Prostate gland (tissue), 2 donors: ENCODE measurements around the gene WSB2. TPM values are rescaled to one million over a fixed set of nuclear protein-coding genes. Genes with fewer than 3 reads are reported as not detected.

Experiments
- DNase-seq: peaks from one replicate; pipeline ENCODE4 v3.0.0-alpha.2; 2019; ENCODE audit warnings: low spot score
- H3K27ac ChIP-seq, 2 donors: fragments of 200-600 bp; sonication (generic); 2 replicates each; pipeline ENCODE4 v1.5.1; 2017 to 2019
- H3K27me3 ChIP-seq: fragments of 200-600 bp; sonication (generic); replicated peaks from 2 replicates; pipeline ENCODE4 v1.5.1; 2019; ENCODE audit not compliant: insufficient read depth
- H3K36me3 ChIP-seq, 2 donors: fragments of 200-600 bp; sonication (generic); 1 replicate in 1 of 2; 2 replicates in 1 of 2; pipeline versions ENCODE4 v1.5.1 to v1.8.1; 2017 to 2019
- H3K4me1 ChIP-seq: fragments of 200-600 bp; sonication (generic); replicated peaks from 2 replicates; pipeline ENCODE4 v1.5.1; 2019
- H3K4me3 ChIP-seq, 2 donors: fragments of 200-600 bp; sonication (generic); 2 replicates each; pipeline ENCODE4 v1.5.1; 2017 to 2019
- H3K9me3 ChIP-seq: fragments of 200-600 bp; sonication (generic); 2 replicates; pipeline ENCODE4 v1.5.1; 2017
- POLR2A ChIP-seq: fragments of 450-650 bp; IDR thresholded peaks from one replicate; pipeline ENCODE4 v1.6.1; 2016; ENCODE audit warnings: antibody characterized with exemption, mild to moderate bottlenecking
- POLR2AphosphoS5 ChIP-seq: sonication (generic); formaldehyde crosslinking; IDR thresholded peaks from one replicate; pipeline ENCODE4 v1.6.1; 2017; ENCODE audit warnings: antibody characterized with exemption
- WGBS: methylation state at CpG from one replicate; pipeline ENCODE4 v1.1.5; 2018; 5-methylcytosine and 5-hydroxymethylcytosine counted together
- intact Hi-C: fragments of 100-400 bp; cut with DNase I; formaldehyde crosslinking; loops from one replicate; pipeline ENCODE4 v1.14.2; 2022
- total RNA-seq, 2 donors: library from RNA; depleted of rRNA; stranded (reverse); fragments of >200 nt; gene quantifications; one replicate each; pipeline ENCODE4 v1.1.0, GENCODE V29; 2016
- TF ChIP-seq, protein P1 (sequence below), 4 experiments: fragments of 200-600 bp in 2 of 4; fragments of 450-650 bp in 2 of 4; sonication (generic) in 2 of 4; IDR thresholded peaks; 1 replicate in 3 of 4; 2 replicates in 1 of 4; pipeline ENCODE4 v1.5.1; 2016 to 2019; ENCODE audit warnings: antibody characterized with exemption in 4 of 4, mild to moderate bottlenecking in 2 of 4, moderate library complexity in 2 of 4

Gene WSB2
- total RNA-seq, 2 donors from 2014 or later, result 41.3 to 99.2 TPM

DNA sequence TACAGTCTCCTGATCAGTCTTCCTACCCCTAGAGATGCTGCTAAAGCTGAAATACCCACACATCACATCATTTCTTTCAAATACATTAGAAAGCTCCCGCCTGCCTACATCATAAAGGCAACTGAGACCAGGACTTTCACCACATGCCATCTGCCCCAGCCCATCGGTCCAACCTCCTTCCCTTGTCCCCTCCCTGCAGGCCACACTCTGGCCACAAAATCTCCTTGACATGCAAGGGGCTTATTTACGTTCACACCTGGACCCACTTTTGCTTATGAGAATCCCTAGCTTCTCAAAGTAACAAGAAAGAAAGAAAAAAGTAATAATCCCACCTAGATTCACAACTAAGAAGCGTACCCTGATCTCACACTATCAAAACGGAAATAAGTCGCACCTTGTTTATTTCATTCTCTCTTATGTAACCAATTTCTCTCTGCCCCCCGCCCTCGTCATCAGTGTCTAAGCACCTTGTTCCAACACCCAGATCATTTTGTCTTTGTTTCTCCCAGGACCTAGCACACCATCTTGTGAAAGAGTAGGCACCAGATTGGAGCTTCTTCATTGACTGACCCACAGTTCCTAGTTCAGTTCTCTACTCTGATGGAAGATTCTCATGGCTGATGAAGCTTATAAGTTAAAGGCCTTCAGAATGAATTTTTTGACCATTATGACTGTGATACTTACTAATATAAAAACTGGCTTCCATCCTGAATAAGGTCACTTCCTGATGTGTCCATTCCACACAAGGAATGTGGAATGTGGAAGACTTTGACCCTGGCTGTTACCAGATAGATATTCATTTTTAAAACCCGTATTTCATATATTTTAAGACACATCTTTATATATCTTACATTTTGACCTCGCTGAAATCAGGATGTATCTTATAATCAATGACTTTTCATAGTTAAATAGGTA is 7.7 kb downstream of the WSB2 start:
- H3K36me3 ChIP-seq, result no peaks in the 10 kb centered on the region
- intact Hi-C loops, result no loop called here
- no peak for DNase-seq
- TF ChIP-seq POLR2A (no peak), POLR2AphosphoS5 (no peak)
- TF ChIP-seq, protein P1, sequence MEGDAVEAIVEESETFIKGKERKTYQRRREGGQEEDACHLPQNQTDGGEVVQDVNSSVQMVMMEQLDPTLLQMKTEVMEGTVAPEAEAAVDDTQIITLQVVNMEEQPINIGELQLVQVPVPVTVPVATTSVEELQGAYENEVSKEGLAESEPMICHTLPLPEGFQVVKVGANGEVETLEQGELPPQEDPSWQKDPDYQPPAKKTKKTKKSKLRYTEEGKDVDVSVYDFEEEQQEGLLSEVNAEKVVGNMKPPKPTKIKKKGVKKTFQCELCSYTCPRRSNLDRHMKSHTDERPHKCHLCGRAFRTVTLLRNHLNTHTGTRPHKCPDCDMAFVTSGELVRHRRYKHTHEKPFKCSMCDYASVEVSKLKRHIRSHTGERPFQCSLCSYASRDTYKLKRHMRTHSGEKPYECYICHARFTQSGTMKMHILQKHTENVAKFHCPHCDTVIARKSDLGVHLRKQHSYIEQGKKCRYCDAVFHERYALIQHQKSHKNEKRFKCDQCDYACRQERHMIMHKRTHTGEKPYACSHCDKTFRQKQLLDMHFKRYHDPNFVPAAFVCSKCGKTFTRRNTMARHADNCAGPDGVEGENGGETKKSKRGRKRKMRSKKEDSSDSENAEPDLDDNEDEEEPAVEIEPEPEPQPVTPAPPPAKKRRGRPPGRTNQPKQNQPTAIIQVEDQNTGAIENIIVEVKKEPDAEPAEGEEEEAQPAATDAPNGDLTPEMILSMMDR (IDR thresholded peaks at IDR 0.05), result no peak
- H3K9me3 ChIP-seq, result no peaks in the 10 kb centered on the region
- WGBS, result 90% methylated on average over 10 of the region's 10 CpGs
- no peaks in the 10 kb centered on the region for H3K27me3 ChIP-seq
- no peaks in the 10 kb centered on the region for H3K4me1 ChIP-seq
- H3K4me3 ChIP-seq, result no peak overlapping the region
- H3K27ac ChIP-seq, result peak overlapping the region; percentile 35 to 49

DNA sequence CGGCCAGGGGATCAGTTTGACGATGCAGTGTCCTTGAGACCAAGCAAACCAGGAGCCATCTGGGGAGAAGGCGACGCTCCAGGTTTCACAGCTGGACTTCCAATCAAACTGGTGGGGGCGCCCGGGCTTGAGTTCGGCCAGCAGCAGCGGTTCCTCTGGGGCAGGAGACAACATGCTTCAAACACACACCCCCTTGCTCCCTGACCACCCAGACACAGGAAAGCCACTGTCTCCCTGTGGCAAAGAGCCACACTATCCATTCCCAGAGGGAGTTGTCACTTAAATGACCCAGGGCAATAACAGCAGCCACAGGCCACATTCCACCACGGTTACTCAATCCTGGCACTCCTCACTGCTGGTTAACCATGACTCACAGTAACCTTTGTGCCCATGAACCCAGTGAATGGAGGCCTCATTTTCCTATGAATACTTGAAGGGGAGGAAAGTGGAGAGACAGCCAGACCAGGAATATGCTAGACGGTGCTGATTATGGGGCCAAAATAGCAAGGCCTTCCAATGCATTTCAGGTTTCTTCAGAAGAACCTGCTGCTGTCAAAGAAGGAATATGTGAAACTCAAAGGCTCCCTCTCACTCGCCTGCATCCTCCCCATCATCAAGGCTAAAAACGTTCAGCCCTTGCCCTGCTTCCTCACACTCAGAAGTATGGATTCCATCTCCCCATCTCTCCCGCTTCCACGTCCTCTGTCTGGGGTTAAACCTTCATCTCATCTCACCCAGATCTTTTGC is 8.5 kb downstream of the WSB2 start:
- whole genome bisulfite sequencing, result 44% methylated on average over 14 of the region's 14 CpGs
- Histone ChIP-seq H3K9me3 (no peaks in the 10 kb centered on the region), H3K4me3 (no peak overlapping the region), H3K27ac (peak overlapping the region; percentile 35 to 49), H3K4me1 (no peaks in the 10 kb centered on the region), H3K36me3 (no peaks in the 10 kb centered on the region), H3K27me3 (no peaks in the 10 kb centered on the region)
- intact Hi-C loops, result no loop called here
- peak; percentile 80 for TF ChIP-seq POLR2AphosphoS5
- TF ChIP-seq, protein P1 (IDR thresholded peaks at IDR 0.05), result no peak
- peak; percentile 23 for TF ChIP-seq POLR2A
- peak; percentile 76 for DNase-seq

DNA sequence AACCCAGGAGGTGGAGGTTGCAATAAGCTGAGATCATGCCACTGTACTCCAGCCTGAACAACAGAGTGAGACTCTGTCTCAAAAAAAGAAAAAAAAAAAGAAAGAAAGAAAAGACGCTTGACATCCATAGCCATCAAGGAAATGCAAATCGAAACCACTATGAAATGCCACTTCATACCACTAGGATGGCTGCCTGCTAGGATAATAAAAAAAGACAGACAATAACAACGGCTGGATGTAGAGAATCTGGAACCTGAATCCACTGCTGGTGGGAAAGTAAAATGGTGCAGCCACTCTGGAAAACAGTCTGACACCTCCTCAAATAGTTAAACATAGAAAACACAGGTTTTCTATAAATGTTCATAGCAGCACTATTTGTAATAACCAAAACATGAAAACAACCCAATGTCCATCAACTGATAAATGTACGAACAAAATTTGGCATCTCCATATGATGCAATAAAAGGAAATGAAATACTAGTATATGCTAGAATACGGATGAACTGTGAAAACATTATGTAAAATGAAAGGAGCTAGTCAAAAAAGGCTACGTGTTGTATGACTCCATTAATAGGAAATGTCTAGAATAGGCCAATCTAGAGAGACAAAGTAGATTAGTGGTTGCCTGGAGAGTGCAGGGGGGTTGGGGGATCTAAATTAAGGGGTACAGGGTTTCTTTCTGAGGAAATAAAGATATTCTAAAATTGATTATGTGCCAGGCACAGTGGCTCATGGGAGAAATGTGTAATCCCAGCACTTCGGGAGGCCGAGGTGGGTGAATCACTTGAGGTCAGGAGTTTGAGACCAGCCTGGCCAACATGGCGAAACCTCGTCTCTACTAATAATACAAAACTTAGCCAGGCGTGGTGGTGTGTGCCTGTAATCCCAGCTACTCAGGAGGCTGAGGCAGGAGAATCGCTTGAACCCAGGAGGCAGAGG is 9.7 kb downstream of the WSB2 start:
- no peaks in the 10 kb centered on the region for H3K27me3 ChIP-seq
- H3K36me3 ChIP-seq, result no peaks in the 10 kb centered on the region

DNA sequence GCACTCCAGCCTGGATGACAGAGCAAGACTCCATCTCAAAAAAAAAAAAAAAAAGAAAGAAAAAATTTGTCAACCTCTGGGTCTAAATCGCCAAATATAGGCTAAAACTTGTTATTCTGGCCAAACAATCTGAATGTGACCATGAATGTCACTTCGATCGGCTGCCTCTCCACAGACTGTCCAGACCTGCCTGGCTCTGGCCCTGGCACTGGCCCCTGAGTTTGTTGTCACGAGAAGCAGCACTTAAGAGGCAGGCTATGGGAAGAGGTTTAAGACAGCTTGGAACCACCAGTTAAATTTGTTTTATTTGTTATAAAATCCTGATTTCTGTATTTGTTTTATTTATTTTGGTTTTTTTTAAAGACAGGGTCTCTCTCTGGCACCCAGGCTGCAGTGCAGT is 14.5 kb downstream of the WSB2 start:
- Histone ChIP-seq H3K9me3 (no peaks in the 10 kb centered on the region), H3K27ac (no peak overlapping the region), H3K27me3 (no peaks in the 10 kb centered on the region), H3K4me1 (no peaks in the 10 kb centered on the region), H3K4me3 (no peak overlapping the region), H3K36me3 (peaks cover 0 to 10% of the 10 kb centered on the region in 2 donors)
- DNase-seq, result no peak
- intact Hi-C loops, result no loop called here
- WGBS, result 50% methylated on average over 4 of the region's 4 CpGs
- TF ChIP-seq, protein P1 (IDR thresholded peaks at IDR 0.05), result no peak
- TF ChIP-seq POLR2AphosphoS5, result no peak
- TF ChIP-seq POLR2A, result no peak

More for the DNA sequence above, 9.7 kb downstream of the WSB2 start:
- TF ChIP-seq POLR2AphosphoS5 (no peak), POLR2A (no peak)
- TF ChIP-seq, protein P1 (IDR thresholded peaks at IDR 0.05), result no peak
- H3K9me3 ChIP-seq, result no peaks in the 10 kb centered on the region
- WGBS, result 85% methylated on average over 12 of the region's 12 CpGs
- H3K4me1 ChIP-seq, result no peaks in the 10 kb centered on the region
- intact Hi-C loops, result no loop called here
- no peak for DNase-seq
- no peak overlapping the region for H3K4me3 ChIP-seq
- peak overlapping the region in 1 of 2 donors; percentile 49 for H3K27ac ChIP-seq
